ENCODE results near the gene FAM47E.

FAM47E gene

DNA sequence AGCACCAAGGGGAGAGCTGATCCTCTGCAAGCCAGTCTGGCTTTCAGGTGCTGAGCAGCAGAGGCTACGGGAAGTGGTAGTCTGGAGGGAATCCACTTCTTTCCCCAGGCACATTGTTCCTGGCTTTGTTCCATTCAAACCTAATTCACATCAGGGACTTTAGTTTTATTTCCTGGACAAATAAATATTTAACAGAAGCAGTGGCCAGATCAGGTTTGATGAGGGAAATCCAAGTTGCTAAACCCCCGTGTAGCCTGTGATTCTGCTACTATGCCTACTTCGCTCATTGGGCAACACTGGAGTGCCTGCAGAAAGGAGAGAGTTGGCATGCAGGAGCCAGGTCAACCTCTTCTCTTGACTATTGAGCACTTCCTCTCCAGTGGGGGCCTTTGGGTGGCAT, 41.2 kb downstream of the FAM47E start:
- no peak for DNase-seq
- intact Hi-C loops (cut with DNase I), result no loop called here

DNA sequence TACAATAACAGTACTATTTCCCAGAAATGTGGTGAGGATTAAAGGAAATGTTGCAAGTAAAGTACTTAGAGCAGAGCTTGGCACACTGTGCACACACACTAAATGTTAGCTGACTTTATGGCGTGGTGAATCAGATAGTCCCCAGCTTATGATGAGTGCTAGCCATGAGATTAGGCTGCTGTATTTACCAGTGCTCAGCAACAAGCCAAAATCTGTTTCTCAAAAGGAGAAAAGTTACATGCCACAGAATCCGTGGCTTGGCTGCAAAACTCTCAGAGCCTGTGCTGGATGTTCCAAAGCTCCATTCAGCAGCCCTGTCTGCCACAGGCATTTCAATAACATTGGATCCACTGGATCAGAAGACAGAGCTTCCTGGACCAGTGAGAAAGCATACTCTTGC, 42.3 kb downstream of the FAM47E start:
- no peak for DNase-seq
- intact Hi-C loops (cut with DNase I), result no loop called here

DNA sequence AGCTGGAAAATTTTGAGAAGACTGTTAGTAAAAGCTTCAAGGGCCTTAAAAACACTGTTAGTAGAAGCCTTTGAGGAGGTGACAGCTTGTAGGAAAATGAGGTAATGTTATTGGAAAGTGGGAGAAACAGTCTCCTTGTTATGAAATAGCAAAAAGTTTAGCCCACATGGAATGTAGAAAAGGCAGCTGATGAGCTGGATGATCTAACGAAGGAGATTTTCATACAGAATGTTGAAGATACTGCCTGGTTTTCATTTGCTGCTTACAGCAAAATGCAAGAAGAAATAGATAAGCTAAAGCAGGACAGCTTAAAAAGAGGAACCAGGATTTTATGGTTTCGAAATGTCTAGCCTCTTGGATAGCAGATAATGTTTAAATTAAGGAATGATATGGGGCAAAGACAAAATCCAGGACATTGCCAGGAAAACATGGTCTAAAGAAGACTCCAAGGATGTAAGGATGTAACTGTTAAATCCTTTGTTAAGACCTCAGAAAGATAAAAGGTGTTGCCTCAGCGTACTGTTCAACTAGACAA, 44.8 kb downstream of the FAM47E start:
- no peak for DNase-seq
- intact Hi-C loops (cut with DNase I), result no loop called here

DNA sequence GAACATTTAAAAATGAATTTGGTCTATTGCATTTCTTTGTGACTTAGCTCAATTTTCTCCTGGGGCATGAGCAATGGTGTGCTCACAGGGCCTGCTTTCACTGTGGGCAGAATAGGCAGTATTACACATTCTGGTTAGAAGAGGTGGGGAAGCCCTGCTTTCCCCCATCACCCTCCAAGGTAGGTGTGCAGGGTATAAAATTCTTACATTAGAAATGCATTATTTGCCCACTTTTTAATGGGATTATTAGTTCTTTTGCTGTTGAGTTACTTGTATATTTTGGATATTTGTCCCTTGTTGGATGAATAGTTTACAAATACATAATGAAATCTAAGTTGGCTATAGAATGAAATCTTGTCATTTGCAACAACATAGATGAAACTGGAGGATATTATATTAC, 46.7 kb downstream of the FAM47E start:
- no peak for DNase-seq
- intact Hi-C loops (cut with DNase I), result no loop called here

DNA sequence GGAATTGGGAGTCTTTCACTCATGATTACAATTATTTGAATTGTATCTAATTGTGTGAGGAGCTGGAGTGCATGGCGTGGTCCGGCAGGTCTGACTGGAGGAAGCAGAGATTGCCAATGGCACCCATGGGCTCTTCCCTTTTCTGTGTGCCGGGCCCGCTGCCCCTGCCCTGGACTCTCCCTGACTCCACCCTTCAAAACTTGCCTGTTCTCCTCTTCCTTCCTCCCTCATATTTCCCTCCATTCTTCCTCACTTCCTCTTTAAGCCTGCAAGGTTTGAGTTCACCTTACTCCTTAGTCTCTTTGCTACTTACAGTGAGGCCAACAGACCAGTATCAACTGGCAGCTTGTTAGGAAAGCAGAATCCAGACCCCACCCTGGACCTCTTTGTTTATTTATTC, 48.5 kb downstream of the FAM47E start:
- intact Hi-C loops (cut with DNase I), result no loop called here

DNA sequence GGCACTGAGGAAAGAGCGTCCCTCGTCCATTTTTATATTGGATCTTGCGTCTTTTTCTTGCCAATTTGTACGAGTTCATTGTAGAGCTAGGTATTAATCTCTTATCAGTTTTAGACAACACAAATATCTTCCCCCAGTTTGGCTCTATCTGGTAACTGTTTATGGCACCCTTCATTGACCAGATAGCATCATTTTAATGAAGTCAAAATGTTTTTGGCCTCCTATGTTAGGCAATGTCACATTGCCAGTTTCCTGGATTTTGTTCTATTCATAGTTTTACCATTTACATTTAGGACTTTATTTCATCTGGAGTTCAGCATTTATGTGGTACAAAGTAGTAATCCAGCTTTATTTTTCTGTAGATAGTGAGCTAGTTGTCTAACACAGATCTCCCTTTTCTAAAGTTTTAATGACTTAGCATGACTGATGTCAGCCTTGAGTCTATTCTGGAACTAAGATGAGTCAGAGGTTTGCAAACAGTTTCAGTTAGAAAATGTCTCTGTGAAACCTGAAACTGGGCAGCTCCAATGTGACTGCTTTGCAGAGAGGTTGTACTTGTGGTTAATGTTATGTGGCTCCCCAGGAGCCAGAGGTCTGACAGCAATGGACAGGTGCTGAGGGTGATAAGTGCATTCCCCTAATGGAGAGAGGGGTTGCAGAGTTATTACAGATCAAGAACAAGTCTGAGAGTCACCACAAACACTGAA, 49.7 kb downstream of the FAM47E start:
- DNase-seq, result no peak

More for the DNA sequence above, 48.5 kb downstream of the FAM47E start:
- DNase-seq, result no peak

DNA sequence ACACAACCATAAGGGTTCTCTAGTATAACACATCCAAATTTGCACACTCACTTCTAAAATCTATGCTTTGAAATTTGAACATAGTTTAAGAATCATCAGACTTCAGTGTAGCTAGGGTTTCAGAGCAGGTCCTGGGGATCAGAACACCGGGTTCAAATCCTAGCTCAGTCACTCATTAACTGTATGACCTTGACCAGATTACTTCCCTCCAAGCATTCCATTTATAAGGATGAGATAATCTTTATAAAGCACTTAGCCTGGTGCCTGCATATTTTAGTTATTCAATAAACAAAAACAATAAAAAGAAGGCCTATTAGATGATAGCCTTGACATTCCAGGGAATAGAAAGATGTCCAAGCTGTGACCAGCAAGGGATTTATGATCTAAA, 50.2 kb downstream of the FAM47E start:
- DNase-seq, result no peak
- intact Hi-C loops (cut with DNase I), result no loop called here

More for the DNA sequence above, 49.7 kb downstream of the FAM47E start:
- intact Hi-C loops (cut with DNase I), result no loop called here

DNA sequence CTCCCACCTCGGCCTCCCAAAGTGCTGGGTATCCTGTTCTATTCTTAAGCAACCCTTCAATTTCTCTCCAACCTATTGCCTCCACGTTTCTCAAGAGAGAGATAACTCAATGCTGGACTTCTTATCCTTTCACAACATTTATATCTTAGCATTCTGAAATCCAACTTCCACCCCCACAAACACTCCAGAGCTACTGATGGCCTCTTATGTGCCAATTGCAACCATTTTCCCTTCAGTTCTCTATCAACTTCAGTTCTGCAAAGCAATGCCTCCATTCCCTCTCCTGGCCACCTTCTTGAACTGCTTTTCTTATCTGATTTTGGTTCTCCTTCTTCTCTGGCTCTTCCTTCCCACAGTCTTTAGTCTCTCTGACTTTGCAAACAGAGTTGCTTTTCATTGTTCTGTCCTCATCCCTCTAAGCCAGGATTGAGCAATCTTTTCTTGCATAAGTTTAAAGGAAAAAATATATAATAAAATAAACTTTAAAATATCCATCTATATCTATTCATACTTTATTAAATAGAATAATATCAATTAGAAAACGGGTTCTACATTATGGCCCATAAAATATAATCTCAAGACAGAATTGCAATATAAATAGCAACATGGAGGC, 51.4 kb downstream of the FAM47E start:
- intact Hi-C loops (cut with DNase I), result no loop called here
- DNase-seq, result no peak

DNA sequence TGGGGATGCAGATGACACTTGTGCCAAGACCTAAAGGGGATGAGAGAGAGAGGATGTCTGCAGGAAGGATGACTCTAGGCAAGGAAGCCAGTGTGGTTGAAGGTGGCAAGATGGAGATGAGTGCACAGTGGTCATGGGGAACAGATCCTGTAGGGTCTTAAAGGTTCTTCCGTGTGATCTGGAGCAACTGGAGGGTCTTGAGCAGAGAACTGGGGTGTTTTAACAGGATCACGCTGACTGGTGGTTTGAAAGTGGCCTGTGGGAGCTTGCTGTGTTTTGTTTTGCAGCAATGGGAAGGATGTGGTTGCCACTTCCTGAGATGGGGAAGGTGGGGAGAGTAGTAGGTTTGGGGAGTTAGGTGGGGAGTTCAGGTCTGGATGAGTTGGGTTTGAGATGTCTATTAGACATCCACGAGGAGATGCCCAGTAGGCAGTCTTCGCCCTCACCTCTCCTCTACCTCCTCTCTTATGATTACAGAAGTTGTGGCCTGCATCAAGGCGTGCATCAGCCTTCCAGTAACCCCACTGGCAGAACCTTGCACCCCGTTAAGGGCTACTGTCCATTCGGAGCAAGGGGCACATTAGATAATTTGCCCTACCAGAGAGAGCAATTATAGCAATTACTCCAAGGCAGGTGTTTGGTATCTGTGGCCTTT, 53.6 kb downstream of the FAM47E start:
- intact Hi-C loops (cut with DNase I), result no loop called here
- DNase-seq, result no peak

DNA sequence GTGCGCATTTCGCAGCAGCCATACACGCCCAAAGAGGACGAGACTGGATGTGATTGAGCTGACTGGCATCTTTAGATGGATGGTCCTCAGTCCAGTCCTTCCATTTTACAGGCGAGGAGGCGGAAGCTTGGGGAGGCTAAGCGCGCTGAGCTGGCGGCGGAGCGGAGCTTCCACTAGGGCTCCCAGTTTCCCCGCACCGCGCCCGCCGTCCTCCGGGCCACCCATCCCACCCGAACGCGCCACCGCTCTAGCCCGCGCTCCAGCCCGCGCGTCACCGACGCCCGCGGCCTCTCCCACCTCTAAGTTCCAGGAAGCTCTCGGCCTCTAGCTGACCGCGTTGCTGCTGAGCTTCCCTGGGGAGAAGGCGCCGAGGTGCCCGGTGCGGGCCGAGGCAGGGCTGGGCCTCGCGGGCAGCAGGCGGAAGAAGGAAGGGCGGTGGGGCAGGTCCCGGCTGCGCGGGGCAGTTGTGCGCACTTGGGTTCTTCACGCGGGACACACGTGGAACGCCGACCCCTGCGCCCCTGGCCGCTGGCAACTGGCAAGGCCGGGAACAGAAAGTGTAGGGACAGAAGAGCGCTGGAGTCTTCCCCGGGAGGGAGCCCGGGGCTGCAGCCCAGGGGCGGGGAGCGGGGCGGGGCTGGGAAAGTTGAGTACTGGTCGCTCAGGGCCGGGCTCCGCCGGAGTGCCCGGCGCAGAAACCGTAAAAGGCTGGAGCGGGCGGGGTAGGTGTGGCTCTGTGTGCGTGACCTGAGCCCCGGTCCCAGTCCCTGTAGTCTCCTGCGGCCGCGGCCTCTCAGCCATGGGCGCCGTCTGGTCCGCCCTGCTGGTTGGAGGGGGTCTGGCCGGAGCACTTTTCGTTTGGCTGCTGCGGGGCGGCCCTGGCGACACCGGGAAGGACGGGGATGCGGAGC, 54.7 kb downstream of the FAM47E start, which contains the start of gene STBD1:
TSS of gene STBD1 (plus strand) at position 763 of the 911 bp plus-strand sequence. CDS start at position 800, 37 bp downstream.
- DNase-seq, result peak in 9 of 10 donors; percentile 25 to 89 (median 53)
- intact Hi-C loops (cut with DNase I), result no loop called here

DNA sequence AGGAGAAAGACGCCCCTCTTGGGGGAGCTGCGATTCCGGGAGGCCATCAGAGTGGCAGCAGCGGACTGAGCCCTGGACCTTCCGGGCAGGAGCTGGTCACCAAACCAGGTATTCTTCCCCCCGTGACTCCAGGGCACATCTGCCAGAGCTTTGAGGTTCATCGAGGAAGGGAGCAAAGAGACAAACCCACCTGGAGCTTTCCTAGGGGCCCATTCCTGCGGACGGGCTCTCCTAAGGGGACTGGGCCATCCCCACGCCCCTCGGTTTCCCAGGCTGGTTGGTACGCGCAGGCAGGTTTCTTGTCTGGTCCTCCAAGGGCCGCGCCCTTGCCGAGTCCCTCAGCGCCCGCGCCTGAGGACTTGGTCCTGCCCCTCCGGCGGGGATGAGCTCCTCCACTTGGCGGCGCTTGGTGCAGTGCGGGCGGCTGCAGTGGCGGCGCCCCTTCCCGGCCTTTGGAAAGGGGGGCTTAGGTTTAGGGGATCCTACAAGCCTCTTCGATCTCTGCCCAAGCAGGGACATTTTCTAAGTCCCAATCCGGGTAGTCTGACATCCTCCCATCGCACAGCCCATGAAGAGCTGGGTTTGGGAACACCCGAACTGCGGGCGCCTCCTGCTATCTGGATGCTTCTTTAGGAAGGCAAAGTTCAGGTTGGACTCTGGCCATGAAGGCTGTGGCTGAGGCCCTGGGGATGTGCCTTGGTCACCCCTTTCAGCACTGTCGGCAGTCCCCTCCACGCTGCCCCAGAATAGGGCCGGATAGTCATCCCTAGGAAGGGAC, 55.5 kb downstream of the FAM47E start:
- intact Hi-C loops (cut with DNase I), result no loop called here
- peak in 9 of 10 donors; percentile 30 to 92 (median 49) for DNase-seq

DNA sequence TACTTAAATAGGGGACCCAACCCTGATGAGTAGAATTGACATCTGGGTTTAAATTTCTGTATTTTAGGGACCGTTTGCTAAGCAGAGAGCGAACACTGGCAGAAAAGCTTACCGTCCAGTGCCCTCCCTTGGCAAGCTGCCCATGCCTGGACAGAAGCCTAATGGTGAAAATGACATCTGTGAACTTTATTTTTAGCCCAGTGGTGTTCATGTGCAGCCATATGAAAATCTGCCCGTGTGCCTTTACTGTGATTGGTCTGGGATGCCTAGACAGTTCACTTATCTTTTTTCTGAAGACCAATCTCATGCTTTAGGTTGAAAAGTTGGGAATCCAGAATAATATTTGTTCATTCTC, 56.1 kb downstream of the FAM47E start:
- intact Hi-C loops (cut with DNase I), result no loop called here
- no peak for DNase-seq

DNA sequence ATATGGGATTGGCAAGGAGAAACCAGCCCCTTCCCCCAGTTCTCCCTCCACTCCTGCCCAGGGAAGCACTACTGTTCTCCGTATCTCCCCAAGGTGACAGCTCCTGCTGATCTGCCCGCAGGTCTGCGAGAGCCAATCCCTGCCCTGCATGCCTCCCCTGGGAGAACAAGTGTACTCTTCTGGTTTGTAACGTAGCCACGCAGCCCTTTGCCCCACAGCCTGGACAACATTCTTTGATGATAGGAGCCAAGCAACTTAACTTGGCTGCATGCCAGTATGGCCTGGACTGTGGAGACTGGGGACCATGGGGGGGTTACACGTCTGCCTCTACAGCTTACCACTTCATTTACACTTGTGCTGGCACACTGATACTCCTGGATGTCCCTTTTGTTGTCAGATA, 57.0 kb downstream of the FAM47E start:
- DNase-seq, result peak in 1 of 10 donors; percentile 78
- intact Hi-C loops (cut with DNase I), result no loop called here

DNA sequence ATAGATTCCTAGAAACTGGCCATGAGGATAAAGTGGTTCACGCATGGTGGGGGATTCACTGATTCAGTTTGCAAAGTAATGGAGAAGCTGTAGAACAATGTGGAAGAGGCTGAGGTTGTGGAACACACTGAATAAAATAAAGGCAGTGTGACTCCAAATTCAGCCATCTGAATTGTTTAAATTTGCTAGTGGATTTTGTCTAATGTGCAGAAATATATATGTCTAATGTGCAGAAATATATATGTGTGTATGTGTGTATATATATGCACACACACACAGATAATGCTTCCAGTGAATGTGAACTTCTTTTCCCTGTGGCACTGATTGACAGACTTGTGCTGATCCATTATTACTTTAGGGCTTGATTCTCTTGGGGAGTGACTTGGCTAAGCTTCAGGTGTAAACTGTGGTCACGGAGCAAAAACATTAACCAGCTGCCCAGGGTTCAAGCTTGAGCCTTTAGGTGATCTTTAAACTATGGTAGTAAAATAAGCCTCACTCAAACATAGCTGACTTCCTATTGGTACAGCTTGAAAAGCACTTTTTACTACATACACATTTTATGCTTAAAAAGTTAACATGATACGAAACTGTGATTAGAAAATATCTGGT, 58.5 kb downstream of the FAM47E start:
- intact Hi-C loops (cut with DNase I), result no loop called here
- DNase-seq, result no peak

DNA sequence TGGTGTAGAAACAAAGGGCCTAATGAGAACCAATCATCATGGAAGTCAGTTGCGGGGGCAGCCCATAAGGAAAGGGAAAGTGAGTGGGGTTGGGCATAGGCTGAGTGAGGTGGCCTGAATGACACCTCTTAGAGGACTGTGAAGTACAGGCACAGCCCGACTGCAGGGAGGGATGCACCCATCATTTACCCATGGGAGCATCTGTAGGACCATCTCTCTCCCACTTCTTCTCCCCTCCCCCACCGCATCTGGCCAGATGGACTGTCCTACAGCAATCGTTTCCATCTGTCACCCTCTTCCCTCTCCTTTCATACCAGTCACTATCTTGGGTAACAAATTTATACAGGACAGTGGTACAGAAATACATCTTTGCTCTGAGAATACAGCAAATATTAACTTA, 59.2 kb downstream of the FAM47E start:
- intact Hi-C loops (cut with DNase I), result no loop called here
- no peak for DNase-seq

DNA sequence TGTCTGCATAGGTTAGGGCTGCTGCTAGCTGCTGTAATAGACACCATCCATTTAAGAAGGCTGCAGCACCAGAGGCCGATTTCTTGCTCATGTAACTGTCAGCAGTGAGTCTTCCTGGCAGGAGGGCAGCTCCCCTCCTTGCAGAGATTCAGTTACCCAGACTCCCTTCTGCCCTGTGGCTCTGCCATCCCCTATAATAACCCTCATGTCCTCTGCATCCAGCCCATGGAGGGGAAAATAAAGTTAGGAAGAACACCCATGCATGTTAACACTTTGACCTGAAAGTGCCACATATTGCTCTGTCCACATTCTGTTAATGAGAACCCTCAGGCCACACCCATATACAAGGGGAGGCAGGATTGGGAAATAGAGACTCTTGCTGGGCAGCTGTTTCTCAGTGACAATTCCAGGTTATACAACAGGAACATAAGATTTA, 60.4 kb downstream of the FAM47E start:
- DNase-seq, result peak in 1 of 10 donors; percentile 23
- intact Hi-C loops (cut with DNase I), result no loop called here

DNA sequence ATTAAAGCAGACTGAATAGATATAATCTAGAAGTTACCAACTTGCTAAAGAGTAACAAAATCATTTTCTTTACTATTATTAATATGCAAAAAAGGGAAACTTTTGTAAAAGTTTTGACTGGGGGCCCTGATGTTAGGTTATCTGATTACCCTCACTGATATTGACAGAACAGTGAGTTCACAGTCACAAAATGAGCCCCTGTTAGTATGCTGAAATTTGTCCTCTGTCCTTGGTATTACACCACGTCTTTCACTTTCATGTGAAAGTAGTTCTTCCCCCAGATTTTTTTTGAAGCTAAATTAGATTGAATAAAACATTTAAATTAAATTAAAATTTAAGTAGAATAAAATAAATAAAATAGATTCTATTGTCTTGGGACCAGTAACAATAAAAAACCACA, 60.9 kb downstream of the FAM47E start:
- no peak for DNase-seq
- intact Hi-C loops (cut with DNase I), result no loop called here

DNA sequence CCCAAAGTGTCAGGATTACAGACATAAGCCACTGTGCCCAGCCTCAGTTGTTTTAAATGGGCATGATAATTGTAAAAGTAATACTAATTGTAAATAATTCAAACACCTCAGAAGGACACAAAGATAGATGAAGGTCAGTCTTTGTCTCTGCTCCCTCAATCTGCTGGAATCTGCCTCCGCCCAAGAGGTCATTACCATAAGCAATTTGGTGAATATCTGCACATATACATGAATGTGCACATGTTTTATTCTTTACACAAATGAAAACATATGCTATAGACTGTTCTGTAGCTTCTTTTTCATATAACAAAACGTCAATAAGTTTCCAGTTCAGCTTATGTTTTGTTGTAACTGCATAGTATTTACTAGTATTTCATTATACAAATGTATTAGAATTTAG, 62.0 kb downstream of the FAM47E start:
- DNase-seq, result no peak
- intact Hi-C loops (cut with DNase I), result no loop called here

DNA sequence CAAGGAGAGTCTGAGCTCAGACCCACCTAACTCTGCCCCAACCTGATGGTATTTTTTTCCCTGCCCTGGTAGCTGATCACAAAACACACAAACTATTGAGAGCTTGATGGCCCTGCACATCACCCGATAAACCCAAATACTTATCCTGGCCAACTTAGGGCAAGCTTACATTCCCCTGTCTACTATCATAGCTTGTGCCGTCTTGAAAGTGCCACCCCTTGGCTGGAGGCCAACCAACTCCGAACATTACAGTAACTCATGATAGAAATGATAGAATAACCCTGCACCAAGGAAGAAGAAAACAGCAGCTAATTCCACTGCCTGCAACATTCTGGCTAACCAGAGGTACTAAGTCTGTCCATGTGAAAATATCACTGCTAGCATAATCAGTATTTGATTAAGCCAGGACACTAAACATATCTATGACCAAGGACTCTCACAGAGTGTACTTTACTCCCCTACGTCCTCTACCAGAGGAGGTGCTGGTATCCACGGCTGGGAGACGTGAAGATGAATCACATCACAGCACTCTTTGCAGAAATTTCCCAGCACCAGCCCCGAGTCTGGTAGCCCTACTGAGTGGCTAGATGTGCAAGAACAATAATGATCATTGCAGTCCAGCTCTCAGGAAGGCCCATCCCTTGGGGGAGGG, 63.9 kb downstream of the FAM47E start:
- DNase-seq, result no peak
- intact Hi-C loops (cut with DNase I), result no loop called here

Data from posterior cingulate gyrus (tissue), 11 donors.